Hematopoietic multipotent progenitor cell treated with erythropoietin and hydrocortisone succinate and interleukin-3 and kit ligand, for 17 days (in vitro differentiated cells): ENCODE measurements around the gene INHBC.
A peak's percentile ranks its signal among the peaks of the same experiment; 100 is the strongest.
"Not testable (repeated sequence)": the region's sequence is repeated elsewhere in the genome, so short reads cannot be mapped to it uniquely, and the experiment has no call there.

Source experiments
- DNase-seq: peaks from one replicate; pipeline ENCODE4 v3.0.0-alpha.2; 2015; ENCODE audit warnings: low spot score

Gene INHBC

GRCh38 chr12:57487055-57487596, 52.5 kb downstream of the INHBC start:
- DNase-seq, result no peak

- DNase-seq, result peak; percentile 96
Observed at GRCh38 chr12:57487597-57488401, 53.2 kb downstream of the INHBC start, which contains the start of gene MARS1. Gene MARS1, plus strand, starts transcription at chr12:57488068. Its CDS starts 23 bp downstream, at chr12:57488091.

GRCh38 chr12:57488402-57489156, 54.0 kb downstream of the INHBC start:
- DNase-seq, result peak; percentile 51

GRCh38 chr12:57489157-57489641, 54.6 kb downstream of the INHBC start:
- no peak for DNase-seq

- no peak for DNase-seq
Observed at GRCh38 chr12:57490126-57490525, 55.5 kb downstream of the INHBC start.

GRCh38 chr12:57491393-57492280, 57.1 kb downstream of the INHBC start:
- no peak for DNase-seq

GRCh38 chr12:57495051-57495701, 60.6 kb downstream of the INHBC start:
- not testable (repeated sequence) for DNase-seq

GRCh38 chr12:57496822-57497221, 62.2 kb downstream of the INHBC start:
- DNase-seq, result no peak

DNA sequence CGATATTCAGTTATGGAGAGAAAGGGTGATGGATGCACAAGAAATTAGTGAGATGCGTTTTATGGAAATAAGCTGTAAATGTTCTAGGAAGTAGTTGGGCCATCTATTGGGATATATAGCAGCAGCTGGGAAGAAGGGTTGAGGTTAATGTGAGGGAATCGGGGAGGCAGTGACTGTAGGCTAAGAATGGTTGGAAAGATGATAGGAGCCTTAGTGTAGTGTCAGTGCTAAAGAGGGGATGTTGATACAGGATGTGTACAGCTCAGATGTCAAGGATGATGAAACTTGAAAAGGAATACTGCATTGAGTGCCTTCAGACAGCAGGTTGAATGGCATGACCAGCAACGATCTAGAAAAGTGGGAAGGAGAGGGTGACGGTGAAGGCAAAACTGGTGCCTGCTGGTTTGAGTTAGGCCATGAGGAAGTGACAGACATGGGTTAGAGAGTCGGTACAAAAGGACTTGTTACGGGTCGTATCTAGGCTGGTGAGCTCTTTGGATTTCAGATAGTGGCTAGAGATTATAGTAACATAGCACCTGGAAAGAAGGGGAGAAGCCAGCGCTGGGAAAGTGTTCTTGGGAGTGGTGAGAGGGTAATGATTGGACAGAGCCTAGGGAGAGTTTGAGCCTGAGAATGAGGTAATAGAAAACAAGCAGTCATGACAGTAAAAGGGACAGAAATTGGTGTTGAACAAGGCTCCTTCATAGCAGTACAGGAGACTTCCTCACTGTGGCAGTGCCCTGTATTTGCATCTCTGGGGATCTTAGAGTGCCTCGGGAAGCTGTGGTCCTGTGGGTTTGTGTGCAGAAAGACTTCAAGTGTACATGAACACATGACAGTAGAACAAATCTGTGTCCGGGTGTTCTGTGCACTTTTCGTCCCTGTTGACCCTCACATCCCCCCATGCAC, 62.9 kb downstream of the INHBC start:
- DNase-seq, result no peak

DNA sequence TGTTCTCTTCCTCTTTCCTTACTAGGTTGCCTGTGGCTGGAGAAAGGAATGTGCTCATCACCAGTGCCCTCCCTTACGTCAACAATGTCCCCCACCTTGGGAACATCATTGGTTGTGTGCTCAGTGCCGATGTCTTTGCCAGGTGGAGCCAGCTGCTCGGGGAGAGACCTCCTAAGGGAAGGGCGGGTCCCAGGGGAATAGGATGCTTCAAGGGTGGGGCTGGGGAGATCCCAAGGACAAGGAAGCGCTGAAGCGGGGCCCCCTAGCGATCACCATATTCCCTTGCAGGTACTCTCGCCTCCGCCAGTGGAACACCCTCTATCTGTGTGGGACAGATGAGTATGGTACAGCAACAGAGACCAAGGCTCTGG, 63.5 kb downstream of the INHBC start:
- DNase-seq, result no peak

DNA sequence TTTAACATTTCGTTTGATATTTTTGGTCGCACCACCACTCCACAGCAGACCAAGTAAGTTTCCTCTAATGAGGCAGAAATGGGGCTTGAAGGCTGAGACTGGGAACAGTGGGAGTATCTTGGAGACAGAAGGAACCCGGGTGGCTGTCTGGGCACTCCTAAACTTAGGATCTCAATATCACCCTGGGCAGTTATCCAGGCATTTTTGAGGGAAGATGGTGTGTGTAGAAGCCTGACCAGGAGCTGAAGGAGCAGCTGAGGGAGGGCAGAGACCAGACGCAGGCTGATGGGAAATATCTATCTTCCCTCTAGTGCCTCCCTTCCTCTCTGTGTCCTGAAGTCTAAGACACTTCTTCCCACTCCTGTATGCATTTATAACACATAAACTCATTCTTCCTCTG, 64.0 kb downstream of the INHBC start:
- no peak for DNase-seq

- no peak for DNase-seq
Observed at GRCh38 chr12:57500213-57500612, 65.6 kb downstream of the INHBC start.
